ENCODE data around the gene PFKFB2.

Gene PFKFB2

GRCh38 chr1:207022996-207023679 lies 29.9 kb upstream of the PFKFB2 start:
- DNase-seq: no peak

- no peak for DNase-seq
Observed at GRCh38 chr1:207024202-207025145, 28.6 kb upstream of the PFKFB2 start.

- no peak for DNase-seq
Observed at GRCh38 chr1:207025146-207025880, 27.8 kb upstream of the PFKFB2 start.

- DNase-seq: no peak
Observed at GRCh38 chr1:207026104-207026534, 27.0 kb upstream of the PFKFB2 start.

- DNase-seq: no peak
Observed at GRCh38 chr1:207027206-207027777, 25.8 kb upstream of the PFKFB2 start.

GRCh38 chr1:207027921-207028320 lies 25.2 kb upstream of the PFKFB2 start:
- DNase-seq: no peak

GRCh38 chr1:207028884-207029650 lies 24.0 kb upstream of the PFKFB2 start:
- no peak for DNase-seq

GRCh38 chr1:207029701-207030521 lies 23.2 kb upstream of the PFKFB2 start:
- no peak for DNase-seq

GRCh38 chr1:207030522-207031009 lies 22.5 kb upstream of the PFKFB2 start:
- no peak for DNase-seq

- DNase-seq: no peak
Observed at GRCh38 chr1:207031016-207031415, 22.1 kb upstream of the PFKFB2 start.

GRCh38 chr1:207031632-207032264 lies 21.3 kb upstream of the PFKFB2 start:
- no peak for DNase-seq

GRCh38 chr1:207032528-207033017 lies 20.5 kb upstream of the PFKFB2 start, which contains the start of gene C1orf116:
Gene C1orf116, minus strand, starts transcription at chr1:207032756. Its CDS starts 5,158 bp downstream, at chr1:207027598.
- DNase-seq: no peak

- no peak for DNase-seq
Observed at GRCh38 chr1:207033302-207033701, 19.8 kb upstream of the PFKFB2 start.

GRCh38 chr1:207034208-207034607 lies 18.9 kb upstream of the PFKFB2 start:
- DNase-seq: no peak

GRCh38 chr1:207034998-207035397 lies 18.1 kb upstream of the PFKFB2 start:
- no peak for DNase-seq

- DNase-seq: no peak
Observed at GRCh38 chr1:207035877-207036551, 17.1 kb upstream of the PFKFB2 start.

- DNase-seq: no peak
Observed at GRCh38 chr1:207036865-207037264, 16.2 kb upstream of the PFKFB2 start.

GRCh38 chr1:207039380-207040180 lies 13.5 kb upstream of the PFKFB2 start:
- no peak for DNase-seq

- DNase-seq: no peak
Observed at GRCh38 chr1:207040181-207040533, 12.9 kb upstream of the PFKFB2 start.

Measured in CD4-positive, alpha-beta T cell treated with Interleukin-17A for 4 hours (primary cell).